GM23248 (cell line): Measurements from ENCODE around the gene IQCF5.

Source experiments
- EZH2 ChIP-seq: fragments of 200-600 bp; sonication (generic); IDR thresholded peaks from 2 replicates; pipeline ENCODE4 v1.6.1; 2018; ENCODE audit warnings: antibody characterized with exemption, mild to moderate bottlenecking; ENCODE audit not compliant: insufficient read depth, poor library complexity, severe bottlenecking
- EZH2phosphoT487 ChIP-seq: fragments of 200-600 bp; sonication (generic); IDR thresholded peaks from 2 replicates; pipeline ENCODE4 v1.6.1; 2018; ENCODE audit warnings: antibody characterized with exemption, moderate library complexity, mild to moderate bottlenecking, low read depth; ENCODE audit not compliant: insufficient read depth

DNA sequence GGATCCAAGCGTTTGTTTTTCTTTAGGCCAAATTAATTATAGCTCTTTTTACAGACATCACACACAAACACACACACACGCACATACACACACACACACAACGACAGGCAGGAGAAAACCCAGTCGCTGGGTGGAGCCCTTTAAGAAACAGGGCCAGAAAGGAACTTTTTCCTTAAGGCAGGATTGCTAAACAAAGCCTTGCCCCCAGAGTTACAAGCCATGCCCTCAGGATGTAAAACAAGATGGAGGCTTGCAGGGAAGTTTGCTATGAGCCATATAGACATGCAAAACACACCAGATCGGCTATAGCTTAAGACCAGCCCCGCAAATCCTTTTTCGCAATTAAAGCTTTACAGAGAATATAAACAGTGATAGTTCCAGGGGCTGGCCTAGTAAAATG lies 30.3 kb downstream of the IQCF5 start:
- TF ChIP-seq EZH2phosphoT487 (no peak), EZH2 (no peak)
